Common myeloid progenitor, CD34-positive (primary cell): ENCODE data around the gene MIPOL1.

ENCODE experiments used
- CTCF ChIA-PET: fragments of 350-600 bp; sonication (Branson Sonifier 250); formaldehyde crosslinking; loops from one replicate; lab custom pipeline; 2021; ENCODE audit warnings: antibody characterized with exemption; lab: Charles Lee
- POLR2A ChIA-PET: fragments of 350-600 bp; sonication (Branson Sonifier 250); formaldehyde crosslinking; loops from one replicate; lab custom pipeline; 2021; ENCODE audit warnings: antibody characterized with exemption; lab: Charles Lee
- DNase-seq, 3 donors: peaks; one replicate each; pipeline versions ENCODE4 v3.0.0 to v3.0.0-alpha.2; 2013
- H3K27ac ChIP-seq, 2 experiments: 1 replicate in 1 of 2; 2 replicates in 1 of 2; pipeline ENCODE4 v1.7.0; 2013; ENCODE audit warnings: inconsistent platforms in 2 of 2, low read length in 2 of 2, mild to moderate bottlenecking in 2 of 2, low read depth in 1 of 2, moderate library complexity in 1 of 2; ENCODE audit not compliant: severe bottlenecking in 2 of 2, insufficient read depth in 1 of 2, poor library complexity in 1 of 2
- H3K27me3 ChIP-seq, 5 experiments: replicated peaks in 2 of 5; 1 replicate in 3 of 5; 2 replicates in 2 of 5; pipeline versions ENCODE4 v1.6.1 to v1.7.0; 2013; ENCODE audit warnings: low read length in 4 of 5, mild to moderate bottlenecking in 2 of 5, moderate library complexity in 2 of 5, inconsistent platforms in 1 of 5; ENCODE audit not compliant: insufficient read depth in 5 of 5, control insufficient read depth in 4 of 5
- H3K36me3 ChIP-seq, 4 experiments: 1 replicate in 2 of 4; 2 replicates in 2 of 4; pipeline versions ENCODE4 v1.6.1 to v1.7.0; 2013; ENCODE audit warnings: low read length in 3 of 4, control low read depth in 1 of 4, mild to moderate bottlenecking in 1 of 4; ENCODE audit not compliant: control insufficient read depth in 4 of 4, insufficient read depth in 4 of 4
- H3K4me1 ChIP-seq, 4 experiments: 1 replicate in 3 of 4; 2 replicates in 1 of 4; pipeline versions ENCODE4 v1.6.1 to v1.7.1; 2013; ENCODE audit warnings: low read length in 3 of 4, mild to moderate bottlenecking in 3 of 4, control low read depth in 1 of 4, inconsistent platforms in 1 of 4, moderate library complexity in 1 of 4; ENCODE audit not compliant: control insufficient read depth in 4 of 4, insufficient read depth in 4 of 4; ENCODE audit errors: control extremely low read depth in 1 of 4
- H3K4me3 ChIP-seq, 7 experiments: 1 replicate in 4 of 7; 2 replicates in 3 of 7; pipeline versions ENCODE4 v1.5.1 to v1.7.0; 2013; ENCODE audit warnings: mild to moderate bottlenecking in 7 of 7, low read length in 6 of 7, moderate library complexity in 6 of 7, inconsistent platforms in 2 of 7, low read depth in 2 of 7, control low read depth in 1 of 7; ENCODE audit not compliant: insufficient read depth in 4 of 7, control insufficient read depth in 1 of 7; ENCODE audit errors: extremely low read depth in 1 of 7
- H3K9me3 ChIP-seq, 5 experiments: 1 replicate in 4 of 5; 2 replicates in 1 of 5; pipeline versions ENCODE4 v1.6.1 to v1.7.1; 2013; ENCODE audit warnings: low read length in 4 of 5, mild to moderate bottlenecking in 2 of 5, inconsistent platforms in 1 of 5, low read depth in 1 of 5, moderate library complexity in 1 of 5; ENCODE audit not compliant: control insufficient read depth in 4 of 5, insufficient read depth in 2 of 5; ENCODE audit errors: control extremely low read depth in 1 of 5
- WGBS: methylation state at CpG from one replicate; pipeline ENCODE4 v1.1.5; 2013; ENCODE audit not compliant: insufficient coverage; 5-methylcytosine and 5-hydroxymethylcytosine counted together

Gene MIPOL1

GRCh38 chr14:37600880-37601741 is 403.4 kb downstream of the MIPOL1 start:
- ChIA-PET CTCF (interaction anchor here (1.1 to 1.2 kb wide), 2 partner anchors 10 to 14 kb away, joined by 3 read pairs; no protein-coding TSS in a partner anchor), POLR2A (no interaction called here)
- Histone ChIP-seq H3K4me3 (no peak overlapping the region), H3K4me1 (peaks cover 0 to 31% (median 16%) of the 10 kb centered on the region in 4 experiments), H3K27me3 (peaks cover 18 to 100% (median 79%) of the 10 kb centered on the region in 5 experiments), H3K9me3 (peaks cover 0 to 17% (median 9%) of the 10 kb centered on the region in 5 experiments), H3K27ac (no peak overlapping the region), H3K36me3 (no peaks in the 10 kb centered on the region)
- peak in 1 of 3 donors; percentile 5 for DNase-seq
- WGBS, result 31% methylated on average over 4 of the region's 4 CpGs

- Histone ChIP-seq H3K9me3 (peaks cover 0 to 17% (median 9%) of the 10 kb centered on the region in 5 experiments), H3K27ac (no peak overlapping the region), H3K36me3 (no peaks in the 10 kb centered on the region), H3K4me1 (peaks cover 0 to 27% (median 13%) of the 10 kb centered on the region in 4 experiments), H3K4me3 (no peak overlapping the region), H3K27me3 (peaks cover 12 to 100% (median 80%) of the 10 kb centered on the region in 5 experiments)
- 14% methylated on average over 15 of the region's 22 CpGs for WGBS
- no peak for DNase-seq
- POLR2A ChIA-PET, result no interaction called here
- CTCF ChIA-PET, result interaction anchor here (1.2 kb wide), 1 partner anchor 10 kb away, joined by 3 read pairs; no protein-coding TSS in a partner anchor
Measured at GRCh38 chr14:37601865-37602264, 404.1 kb downstream of the MIPOL1 start.
